IMR-90 (cell line): Measurements from ENCODE around the gene PROSER2. TPM values are rescaled to one million over a fixed set of nuclear protein-coding genes. Genes with fewer than 3 reads are reported as not detected.

Experiments used
- ATAC-seq: fragments of 200-7000 bp; cut with Tn5 transposase; 2 replicates; pipeline ENCODE4 v1.9.1; 2020; ENCODE audit warnings: low read depth, mild to moderate bottlenecking, moderate library complexity
- BruUV-seq: library from RNA; stranded (reverse); fragments of 400-500 nt; replicated peaks from 2 replicates; lab custom pipeline; 2021; lab: Mats Ljungman, UMichigan
- CTCF ChIA-PET: fragments of 300-600 bp; formaldehyde crosslinking; extraction: SDS; loops from one replicate; lab custom pipeline; 2021; ENCODE audit warnings: antibody characterized with exemption; lab: Yijun Ruan, JAX
- POLR2A ChIA-PET: fragments of 300-600 bp; sonication (Branson Sonifier 250); formaldehyde crosslinking; loops from one replicate; lab custom pipeline; 2022; ENCODE audit warnings: antibody characterized with exemption; ENCODE audit not compliant: unreplicated experiment; lab: Charles Lee
- DNase-seq: peaks from one replicate; pipeline ENCODE4 v3.0.0; 2013
- H2AFZ ChIP-seq: replicated peaks from 2 replicates; pipeline ENCODE3; 2013; ENCODE audit warnings: low read length, mild to moderate bottlenecking; ENCODE audit not compliant: poor library complexity
- H2AK5ac ChIP-seq: 2 replicates; pipeline ENCODE4 v1.6.1; 2013; ENCODE audit warnings: low read depth, low read length, inconsistent platforms
- H2AK9ac ChIP-seq: replicated peaks from 2 replicates; pipeline ENCODE3; 2013; ENCODE audit warnings: mild to moderate bottlenecking, low read depth, low read length, moderate library complexity; ENCODE audit not compliant: poor library complexity
- H2BK120ac ChIP-seq: 2 replicates; pipeline ENCODE4 v1.6.1; 2013; ENCODE audit warnings: low read depth, low read length, inconsistent platforms
- H2BK15ac ChIP-seq: 3 replicates; pipeline ENCODE4 v1.6.1; 2013; ENCODE audit warnings: low read depth, low read length, inconsistent platforms
- H2BK20ac ChIP-seq: 2 replicates; pipeline ENCODE4 v1.6.1; 2013; ENCODE audit warnings: low read depth, mild to moderate bottlenecking, inconsistent platforms, low read length, moderate library complexity
- H2BK5ac ChIP-seq: 2 replicates; pipeline ENCODE4 v1.6.1; 2013; ENCODE audit warnings: mild to moderate bottlenecking, low read depth, low read length, inconsistent platforms; ENCODE audit not compliant: poor library complexity, severe bottlenecking
- H3K14ac ChIP-seq: replicated peaks from 2 replicates; pipeline ENCODE4 v1.6.1; 2013; ENCODE audit warnings: low read depth, low read length, inconsistent platforms
- H3K18ac ChIP-seq: 2 replicates; pipeline ENCODE4 v1.6.1; 2013; ENCODE audit warnings: low read depth, low read length, control low read depth
- H3K23ac ChIP-seq: 2 replicates; pipeline ENCODE4 v1.6.1; 2013; ENCODE audit warnings: low read depth, low read length, inconsistent platforms
- H3K27ac ChIP-seq: 2 replicates; pipeline ENCODE4 v1.5.1; 2013; ENCODE audit warnings: mild to moderate bottlenecking, control low read depth, low read length; ENCODE audit not compliant: insufficient read depth
- H3K27me3 ChIP-seq: 2 replicates; pipeline ENCODE4 v1.6.1; 2013; ENCODE audit warnings: low read length; ENCODE audit not compliant: control insufficient read depth, insufficient read depth
- H3K36me3 ChIP-seq: 2 replicates; pipeline ENCODE4 v1.6.1; 2013; ENCODE audit warnings: low read length, mixed read lengths; ENCODE audit not compliant: control insufficient read depth, insufficient read depth
- H3K4ac ChIP-seq: 2 replicates; pipeline ENCODE4 v1.6.1; 2013; ENCODE audit warnings: low read depth, low read length, inconsistent platforms
- H3K4me1 ChIP-seq: 2 replicates; pipeline ENCODE4 v1.6.1; 2013; ENCODE audit warnings: low read length, mixed read lengths; ENCODE audit not compliant: control insufficient read depth, insufficient read depth
- H3K4me2 ChIP-seq: 2 replicates; pipeline ENCODE4 v1.6.1; 2013; ENCODE audit warnings: low read depth, mild to moderate bottlenecking, control low read depth, low read length, moderate library complexity
- H3K4me3 ChIP-seq: 2 replicates; pipeline ENCODE4 v1.5.1; 2013; ENCODE audit warnings: low read depth, mild to moderate bottlenecking, control low read depth, low read length, moderate library complexity; ENCODE audit not compliant: insufficient read depth
- H3K56ac ChIP-seq: 2 replicates; pipeline ENCODE4 v1.6.1; 2013; ENCODE audit warnings: low read length, inconsistent platforms; ENCODE audit not compliant: insufficient read depth; ENCODE audit errors: extremely low read depth
- H3K79me1 ChIP-seq, 2 experiments: 2 replicates each; pipeline ENCODE4 v1.6.1; 2013; ENCODE audit warnings: low read length in 2 of 2, inconsistent platforms in 1 of 2, low read depth in 1 of 2
- H3K9ac ChIP-seq: 2 replicates; pipeline ENCODE4 v1.6.1; 2013; ENCODE audit warnings: low read depth, low read length, control low read depth
- H3K9me1 ChIP-seq: 2 replicates; pipeline ENCODE4 v1.6.1; 2013; ENCODE audit warnings: low read length, inconsistent platforms; ENCODE audit not compliant: insufficient read depth
- H3K9me3 ChIP-seq: 2 replicates; pipeline ENCODE4 v1.6.1; 2013; ENCODE audit warnings: low read length; ENCODE audit not compliant: control insufficient read depth, insufficient read depth
- H4K20me1 ChIP-seq: 2 replicates; pipeline ENCODE4 v1.6.1; 2013; ENCODE audit warnings: low read length, inconsistent platforms; ENCODE audit not compliant: insufficient read depth
- H4K5ac ChIP-seq: 2 replicates; pipeline ENCODE4 v1.6.1; 2013; ENCODE audit warnings: mild to moderate bottlenecking, low read depth, low read length, control low read depth
- H4K8ac ChIP-seq, 2 experiments: 2 replicates each; pipeline ENCODE4 v1.6.1; 2013; ENCODE audit warnings: low read depth in 2 of 2, low read length in 2 of 2, control low read depth in 1 of 2, inconsistent platforms in 1 of 2
- H4K91ac ChIP-seq: 2 replicates; pipeline ENCODE4 v1.6.1; 2013; ENCODE audit warnings: low read depth, low read length, inconsistent platforms; ENCODE audit not compliant: insufficient read depth
- BHLHE40 ChIP-seq: fragments of 150-350 bp; IDR thresholded peaks from 2 replicates; pipeline ENCODE4 v1.6.1; 2016; ENCODE audit warnings: mild to moderate bottlenecking, low read depth, low read length
- CEBPB ChIP-seq: IDR thresholded peaks from 2 replicates; pipeline ENCODE4 v1.6.1; 2012; ENCODE audit warnings: low read depth, low read length, improper control_type of control experiment
- CHD1 ChIP-seq: IDR thresholded peaks from 2 replicates; pipeline ENCODE4 v1.6.1; 2012; ENCODE audit warnings: low read depth, low read length, improper control_type of control experiment
- FOS ChIP-seq: fragments of 150-350 bp; IDR thresholded peaks from 2 replicates; pipeline ENCODE4 v1.6.1; 2016; ENCODE audit warnings: low read depth, low read length
- MAFK ChIP-seq: IDR thresholded peaks from 2 replicates; pipeline ENCODE4 v1.6.1; 2012; ENCODE audit warnings: low read depth, low read length, improper control_type of control experiment
- MAZ ChIP-seq: IDR thresholded peaks from 2 replicates; pipeline ENCODE4 v1.6.1; 2012; ENCODE audit warnings: low read depth, mild to moderate bottlenecking, low read length, improper control_type of control experiment, moderate library complexity, borderline replicate concordance
- MXI1 ChIP-seq: IDR thresholded peaks from 2 replicates; pipeline ENCODE4 v1.6.1; 2012; ENCODE audit warnings: low read depth, mild to moderate bottlenecking, low read length, moderate library complexity, borderline replicate concordance
- NFE2L2 ChIP-seq: fragments of 150-350 bp; IDR thresholded peaks from 2 replicates; pipeline ENCODE4 v1.6.1; 2016; ENCODE audit warnings: low read depth, mild to moderate bottlenecking, low read length
- POLR2A ChIP-seq: IDR thresholded peaks from 2 replicates; pipeline ENCODE4 v1.6.1; 2012; ENCODE audit warnings: mild to moderate bottlenecking, low read depth, low read length
- RAD21 ChIP-seq: IDR thresholded peaks from 2 replicates; pipeline ENCODE4 v1.6.1; 2012; ENCODE audit warnings: low read length, improper control_type of control experiment
- RCOR1 ChIP-seq: IDR thresholded peaks from 2 replicates; pipeline ENCODE4 v1.6.1; 2012; ENCODE audit warnings: mild to moderate bottlenecking, low read length, improper control_type of control experiment; ENCODE audit not compliant: insufficient replicate concordance
- RFX5 ChIP-seq: IDR thresholded peaks from 2 replicates; pipeline ENCODE4 v1.8.0; 2012; ENCODE audit warnings: low read depth, mild to moderate bottlenecking, low read length, moderate library complexity
- SMC3 ChIP-seq: fragments of 150-350 bp; IDR thresholded peaks from 2 replicates; pipeline ENCODE4 v1.6.1; 2016; ENCODE audit warnings: low read depth, mild to moderate bottlenecking, antibody characterized with exemption, low read length, moderate library complexity
- WGBS, 2 experiments: methylation state at CpG; one replicate each; pipeline versions ENCODE4 v1.1.5 to v1.1.7; 2013; ENCODE audit warnings: missing lambda C conversion rate in 2 of 2; ENCODE audit not compliant: insufficient read length in 1 of 2; ENCODE audit errors: extremely low coverage in 2 of 2; 5-methylcytosine and 5-hydroxymethylcytosine counted together
- dilution Hi-C: fragments of 300-500 bp; cut with HindIII; formaldehyde crosslinking; loops from one replicate; pipeline ENCODE4 v1.14.3; 2018; ENCODE audit warnings: low sequenced_read_pairs; ENCODE audit not compliant: unreplicated experiment
- in situ Hi-C: fragments of 300-500 bp; cut with MboI; formaldehyde crosslinking; loops from 3 replicates; pipeline ENCODE4 v1.14.3; 2019; ENCODE audit warnings: low sequenced_read_pairs, inconsistent platforms, mixed read lengths
- intact Hi-C: fragments of 100-400 bp; cut with micrococcal nuclease; formaldehyde crosslinking; loops from 2 replicates; pipeline ENCODE4 v1.10.0; 2022
- polyA plus RNA-seq, 3 experiments: library from polyadenylated mRNA; depleted of rRNA; stranded (reverse); fragments of >200 nt; gene quantifications; 2 replicates each; pipeline ENCODE4 v1.2.3, GENCODE V29; 2012; ENCODE audit warnings: low replicate concordance in 1 of 3
- total RNA-seq: library from RNA; depleted of rRNA; stranded (reverse); fragments of >200 nt; gene quantifications from 2 replicates; pipeline ENCODE4 v1.2.3, GENCODE V29; 2012
- TF ChIP-seq, protein P1 (sequence below): fragments of 150-350 bp; IDR thresholded peaks from 2 replicates; pipeline ENCODE4 v1.6.1; 2017; ENCODE audit warnings: mild to moderate bottlenecking, antibody characterized with exemption, low read length, low read depth
- TF ChIP-seq, protein P2 (sequence below): conservative IDR thresholded peaks from 2 replicates; pipeline ENCODE4 v1.5.1; 2012; ENCODE audit warnings: mild to moderate bottlenecking, low read depth, low read length, improper control_type of control experiment

Gene PROSER2
- total and polyA plus RNA-seq, 2 of the 4 experiments (the other 2 are of a cell fraction): 1.4 to 2.0 TPM

DNA sequence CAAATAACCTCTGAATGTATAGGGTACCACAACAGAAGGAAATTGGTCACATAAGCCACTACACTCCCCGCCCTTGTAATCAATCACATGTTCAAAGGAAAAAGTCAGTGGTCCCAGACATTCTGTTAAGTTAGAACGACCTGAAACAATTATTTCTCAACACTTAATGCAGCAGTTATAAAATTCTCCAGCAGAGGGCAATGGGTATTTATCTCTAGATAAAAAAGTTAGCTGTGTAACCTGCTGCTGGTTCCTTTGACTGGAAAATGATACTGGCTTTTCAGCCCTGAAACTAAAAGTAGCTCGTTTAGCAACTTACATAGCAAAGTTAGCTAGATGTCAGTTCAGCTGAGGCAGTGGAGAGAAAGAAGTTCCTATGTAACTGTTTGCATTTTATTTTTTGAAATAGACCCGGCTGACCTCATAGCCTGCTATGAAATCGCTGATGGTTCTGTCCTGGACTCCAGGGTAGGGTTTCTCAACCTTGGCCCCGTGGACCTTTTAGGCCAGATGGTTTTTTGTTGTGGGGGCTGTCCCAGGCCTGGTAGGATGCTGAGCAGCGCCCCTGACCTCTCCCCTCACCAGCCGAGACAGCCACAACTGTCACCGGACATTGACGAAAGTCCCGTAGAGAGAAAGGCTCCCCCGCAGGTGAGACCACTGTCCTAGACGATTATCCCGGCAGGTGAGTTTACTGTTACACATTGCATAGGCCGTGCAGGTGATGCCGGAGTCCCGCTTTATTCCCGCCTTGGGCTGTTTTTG lies 40.2 kb upstream of the PROSER2 start:
- H3K18ac ChIP-seq: no peak overlapping the region
- no peak overlapping the region for H2BK15ac ChIP-seq
- dilution Hi-C loops: no loop called here
- H4K8ac ChIP-seq: no peak overlapping the region
- no peak overlapping the region for H4K91ac ChIP-seq
- ATAC-seq (peak; percentile 92), DNase-seq (peak; percentile 58)
- no peak overlapping the region for H3K9ac ChIP-seq
- POLR2A ChIA-PET: no interaction called here
- H3K4ac ChIP-seq: no peak overlapping the region
- no peak overlapping the region for H3K27ac ChIP-seq
- no peak overlapping the region for H2AK5ac ChIP-seq
- BruUV-seq: no TSS peak
- intact Hi-C loops: loop anchor here (1.0 kb wide), 1 partner anchor 203 kb away; no protein-coding TSS in a partner anchor
- no peaks in the 10 kb centered on the region for H3K4me1 ChIP-seq
- no peaks in the 10 kb centered on the region for H3K36me3 ChIP-seq
- H3K4me2 ChIP-seq: no peak overlapping the region
- H3K23ac ChIP-seq: no peak overlapping the region
- in situ Hi-C loops: no loop called here
- H4K20me1 ChIP-seq: no peaks in the 10 kb centered on the region
- H2BK20ac ChIP-seq: no peak overlapping the region
- no peak overlapping the region for H2AK9ac ChIP-seq
- WGBS, 2 experiments: 54% methylated on average over 4 of the region's 18 CpGs; no CpG with 5 or more reads in 1 of the 2 experiments
- H2BK5ac ChIP-seq: no peak overlapping the region
- H3K9me3 ChIP-seq: no peaks in the 10 kb centered on the region
- H2BK120ac ChIP-seq: no peak overlapping the region
- no peak overlapping the region for H4K5ac ChIP-seq
- H3K9me1 ChIP-seq: no peaks in the 10 kb centered on the region
- no peak overlapping the region for H3K56ac ChIP-seq
- H3K14ac ChIP-seq: no peak overlapping the region
- H2AFZ ChIP-seq: no peak overlapping the region
- CTCF ChIA-PET: interaction anchor here (0.6 to 2.3 kb wide), 8 partner anchors 9 to 204 kb away, joined by 3 to 14 read pairs (median 4); no protein-coding TSS in a partner anchor
- no peak overlapping the region for H3K4me3 ChIP-seq
- peaks cover 14% of the 10 kb centered on the region for H3K27me3 ChIP-seq
- H3K79me1 ChIP-seq: no peaks in the 10 kb centered on the region
- no peak for TF ChIP-seq BHLHE40
- TF ChIP-seq MXI1: no peak
- no peak for TF ChIP-seq RCOR1
- no peak for TF ChIP-seq RFX5
- peak; percentile 64 for TF ChIP-seq SMC3
- TF ChIP-seq FOS: no peak
- no peak for TF ChIP-seq NFE2L2
- TF ChIP-seq CEBPB: peak; percentile 43
- TF ChIP-seq, protein P1, sequence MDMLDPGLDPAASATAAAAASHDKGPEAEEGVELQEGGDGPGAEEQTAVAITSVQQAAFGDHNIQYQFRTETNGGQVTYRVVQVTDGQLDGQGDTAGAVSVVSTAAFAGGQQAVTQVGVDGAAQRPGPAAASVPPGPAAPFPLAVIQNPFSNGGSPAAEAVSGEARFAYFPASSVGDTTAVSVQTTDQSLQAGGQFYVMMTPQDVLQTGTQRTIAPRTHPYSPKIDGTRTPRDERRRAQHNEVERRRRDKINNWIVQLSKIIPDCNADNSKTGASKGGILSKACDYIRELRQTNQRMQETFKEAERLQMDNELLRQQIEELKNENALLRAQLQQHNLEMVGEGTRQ: no peak
- TF ChIP-seq MAZ: no peak
- peak; percentile 56 for TF ChIP-seq RAD21
- no peak for TF ChIP-seq CHD1
- TF ChIP-seq POLR2A: no peak
- TF ChIP-seq, protein P2, sequence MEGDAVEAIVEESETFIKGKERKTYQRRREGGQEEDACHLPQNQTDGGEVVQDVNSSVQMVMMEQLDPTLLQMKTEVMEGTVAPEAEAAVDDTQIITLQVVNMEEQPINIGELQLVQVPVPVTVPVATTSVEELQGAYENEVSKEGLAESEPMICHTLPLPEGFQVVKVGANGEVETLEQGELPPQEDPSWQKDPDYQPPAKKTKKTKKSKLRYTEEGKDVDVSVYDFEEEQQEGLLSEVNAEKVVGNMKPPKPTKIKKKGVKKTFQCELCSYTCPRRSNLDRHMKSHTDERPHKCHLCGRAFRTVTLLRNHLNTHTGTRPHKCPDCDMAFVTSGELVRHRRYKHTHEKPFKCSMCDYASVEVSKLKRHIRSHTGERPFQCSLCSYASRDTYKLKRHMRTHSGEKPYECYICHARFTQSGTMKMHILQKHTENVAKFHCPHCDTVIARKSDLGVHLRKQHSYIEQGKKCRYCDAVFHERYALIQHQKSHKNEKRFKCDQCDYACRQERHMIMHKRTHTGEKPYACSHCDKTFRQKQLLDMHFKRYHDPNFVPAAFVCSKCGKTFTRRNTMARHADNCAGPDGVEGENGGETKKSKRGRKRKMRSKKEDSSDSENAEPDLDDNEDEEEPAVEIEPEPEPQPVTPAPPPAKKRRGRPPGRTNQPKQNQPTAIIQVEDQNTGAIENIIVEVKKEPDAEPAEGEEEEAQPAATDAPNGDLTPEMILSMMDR: peak; percentile 77
- TF ChIP-seq MAFK: no peak
